ENCODE data around the gene SETD2. TPM values are rescaled to one million over a fixed set of nuclear protein-coding genes. Genes with fewer than 3 reads are reported as not detected.
A peak's percentile ranks its signal among the peaks of the same experiment; 100 is the strongest.

SETD2 gene
- total and polyA plus RNA-seq, 9 of the 15 experiments (the other 6 are each of a cell fraction or from before 2014, with no cell fraction given), result 8.2 to 44.0 (median 33.6) TPM

GRCh38 chr3:47117807-47118364 lies 46.0 kb downstream of the SETD2 start (continued):
- TF ChIP-seq PBX2 (CRISPR knock-in tag; IDR thresholded peaks at IDR 0.05; ENCODE audit: low read depth) (no peak), PBX2 (tag; conservative IDR thresholded peaks at IDR 0.05; ENCODE audit: low read depth) (peak; percentile 85), CBFA2T3 (IDR thresholded peaks at IDR 0.05) (peak; percentile 91), ZNF77 (CRISPR knock-in tag; IDR thresholded peaks at IDR 0.05) (no peak), FOXJ2 (tag; IDR thresholded peaks at IDR 0.05) (peak; percentile 66; the same call in 1 of the 2 replicates), IRF9 (tag; IDR thresholded peaks at IDR 0.05) (no peak), FOXK2 (conservative IDR thresholded peaks at IDR 0.05 in 1 of 2, IDR thresholded peaks at IDR 0.05 in 1 of 2; ENCODE audit: low read depth in 2 of 2) (no peak), TRIM24 (IDR thresholded peaks at IDR 0.05) (peak; percentile 80 to 82; a peak in 3 of 4 replicates), MBD2 (IDR thresholded peaks at IDR 0.05; ENCODE audit: borderline replicate concordance, low read depth) (peak; percentile 30; the same call in 1 of the 2 replicates), RB1 (IDR thresholded peaks at IDR 0.05; ENCODE audit: low read depth) (no peak), TBL1XR1 (IDR thresholded peaks at IDR 0.05; ENCODE audit: low read length in 2 of 2) (peak in 1 of 2 experiments; percentile 43; a peak in 1 of 4 replicates), GABPA (tag; conservative IDR thresholded peaks at IDR 0.05; ENCODE audit: low read depth) (peak; percentile 51; the same call in 1 of the 2 replicates), ZNF347 (CRISPR knock-in tag; IDR thresholded peaks at IDR 0.05; ENCODE audit: low read depth) (no peak), CCNT2 (IDR thresholded peaks at IDR 0.05; ENCODE audit: borderline replicate concordance, extremely low read depth, insufficient read length, low read depth, low read length) (peak; percentile 72), NONO (IDR thresholded peaks at IDR 0.05; ENCODE audit: low read depth in 2 of 2, low read length in 1 of 2) (no peak), PYGO2 (tag; IDR thresholded peaks at IDR 0.05) (peak; percentile 63; the same call in 1 of the 2 replicates), ZNF133 (CRISPR knock-in tag; IDR thresholded peaks at IDR 0.05) (no peak)
- TF ChIP-seq, protein P1, sequence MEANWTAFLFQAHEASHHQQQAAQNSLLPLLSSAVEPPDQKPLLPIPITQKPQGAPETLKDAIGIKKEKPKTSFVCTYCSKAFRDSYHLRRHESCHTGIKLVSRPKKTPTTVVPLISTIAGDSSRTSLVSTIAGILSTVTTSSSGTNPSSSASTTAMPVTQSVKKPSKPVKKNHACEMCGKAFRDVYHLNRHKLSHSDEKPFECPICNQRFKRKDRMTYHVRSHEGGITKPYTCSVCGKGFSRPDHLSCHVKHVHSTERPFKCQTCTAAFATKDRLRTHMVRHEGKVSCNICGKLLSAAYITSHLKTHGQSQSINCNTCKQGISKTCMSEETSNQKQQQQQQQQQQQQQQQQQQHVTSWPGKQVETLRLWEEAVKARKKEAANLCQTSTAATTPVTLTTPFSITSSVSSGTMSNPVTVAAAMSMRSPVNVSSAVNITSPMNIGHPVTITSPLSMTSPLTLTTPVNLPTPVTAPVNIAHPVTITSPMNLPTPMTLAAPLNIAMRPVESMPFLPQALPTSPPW (CRISPR knock-in tag; IDR thresholded peaks at IDR 0.05), result peak; percentile 15; the same call in 1 of the 2 replicates
- TF ChIP-seq, protein P2, sequence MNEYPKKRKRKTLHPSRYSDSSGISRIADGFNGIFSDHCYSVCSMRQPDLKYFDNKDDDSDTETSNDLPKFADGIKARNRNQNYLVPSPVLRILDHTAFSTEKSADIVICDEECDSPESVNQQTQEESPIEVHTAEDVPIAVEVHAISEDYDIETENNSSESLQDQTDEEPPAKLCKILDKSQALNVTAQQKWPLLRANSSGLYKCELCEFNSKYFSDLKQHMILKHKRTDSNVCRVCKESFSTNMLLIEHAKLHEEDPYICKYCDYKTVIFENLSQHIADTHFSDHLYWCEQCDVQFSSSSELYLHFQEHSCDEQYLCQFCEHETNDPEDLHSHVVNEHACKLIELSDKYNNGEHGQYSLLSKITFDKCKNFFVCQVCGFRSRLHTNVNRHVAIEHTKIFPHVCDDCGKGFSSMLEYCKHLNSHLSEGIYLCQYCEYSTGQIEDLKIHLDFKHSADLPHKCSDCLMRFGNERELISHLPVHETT (CRISPR knock-in tag; conservative IDR thresholded peaks at IDR 0.05 in 1 of 2, IDR thresholded peaks at IDR 0.05 in 1 of 2), result peak in 1 of 2 experiments; percentile 44; a peak in 1 of 4 replicates
